Endodermal cell (in vitro differentiated cells): ENCODE results near the gene ELMOD1. TPM values are rescaled to one million over a fixed set of nuclear protein-coding genes. Genes with fewer than 3 reads are reported as not detected.

Source experiments
- DNase-seq: peaks from one replicate; pipeline ENCODE4 v3.0.0-alpha.2; 2017
- H3K27ac ChIP-seq: 2 replicates; pipeline ENCODE4 v1.5.1; 2013; ENCODE audit warnings: mild to moderate bottlenecking, low read depth, low read length, moderate library complexity
- H3K27me3 ChIP-seq: 2 replicates; pipeline ENCODE4 v1.6.1; 2013; ENCODE audit warnings: mild to moderate bottlenecking, low read length, moderate library complexity; ENCODE audit not compliant: insufficient read depth, control insufficient read depth, poor library complexity, severe bottlenecking
- H3K36me3 ChIP-seq: 2 replicates; pipeline ENCODE4 v1.7.0; 2013; ENCODE audit warnings: mild to moderate bottlenecking, low read length, moderate library complexity; ENCODE audit not compliant: control insufficient read depth, insufficient read depth
- H3K4me1 ChIP-seq: one replicate; pipeline ENCODE4 v1.7.0; 2013; ENCODE audit warnings: low read length; ENCODE audit not compliant: control insufficient read depth, insufficient read depth
- H3K4me3 ChIP-seq: 2 replicates; pipeline ENCODE4 v1.5.1; 2013; ENCODE audit warnings: mild to moderate bottlenecking, low read length, moderate library complexity
- H3K9ac ChIP-seq: 2 replicates; pipeline ENCODE4 v1.6.1; 2013; ENCODE audit warnings: mild to moderate bottlenecking, low read length, moderate library complexity; ENCODE audit not compliant: poor library complexity, severe bottlenecking; ENCODE audit errors: extremely low read depth
- H3K9me3 ChIP-seq: 2 replicates; pipeline ENCODE4 v1.6.1; 2013; ENCODE audit warnings: mild to moderate bottlenecking, low read length, moderate library complexity; ENCODE audit not compliant: control insufficient read depth
- H3K27ac Mint-ChIP-seq: 2 replicates; pipeline ENCODE4 v1.8.0; 2020; ENCODE audit warnings: mixed read lengths
- H3K27me3 Mint-ChIP-seq: 2 replicates; pipeline ENCODE4 v1.8.0; 2021; ENCODE audit warnings: mild to moderate bottlenecking, mixed read lengths; ENCODE audit not compliant: insufficient read depth
- H3K36me3 Mint-ChIP-seq: 2 replicates; pipeline ENCODE4 v1.8.0; 2020; ENCODE audit warnings: low read depth, mixed read lengths
- H3K4me1 Mint-ChIP-seq: 2 replicates; pipeline ENCODE4 v1.8.0; 2020; ENCODE audit warnings: mixed read lengths
- H3K4me3 Mint-ChIP-seq: 2 replicates; pipeline ENCODE4 v1.8.0; 2020; ENCODE audit warnings: mild to moderate bottlenecking, moderate library complexity, mixed read lengths
- H3K9me3 Mint-ChIP-seq: 2 replicates; pipeline ENCODE4 v1.8.0; 2020; ENCODE audit warnings: mild to moderate bottlenecking, mixed read lengths
- WGBS, 2 experiments: methylation state at CpG; one replicate each; pipeline versions ENCODE4 v1.1.5 to v1.1.7; 2013; ENCODE audit warnings: missing lambda C conversion rate in 2 of 2, mixed read lengths in 1 of 2; ENCODE audit not compliant: insufficient coverage in 1 of 2, insufficient read length in 1 of 2; 5-methylcytosine and 5-hydroxymethylcytosine counted together
- total RNA-seq, 2 donors: library from RNA; stranded (reverse); fragmentation: NEBNext Ultra II Directional in 1 of 2; extraction: Animal tissue kit (Norgen Biotek cat#: 25700) in 1 of 2; gene quantifications; 2 replicates in 1 of 2; 3 replicates in 1 of 2; pipeline ENCODE4 v1.2.1, GENCODE V29; 2021
- TF ChIP-seq, protein P1 (sequence below): fragments of 200-600 bp; sonication (generic); conservative IDR thresholded peaks from 2 replicates; pipeline ENCODE4 v1.5.0; 2021; ENCODE audit warnings: antibody characterized with exemption, mild to moderate bottlenecking

ELMOD1 gene
- total RNA-seq, 2 donors from 2014 or later: 0.46 to 0.60 TPM

DNA sequence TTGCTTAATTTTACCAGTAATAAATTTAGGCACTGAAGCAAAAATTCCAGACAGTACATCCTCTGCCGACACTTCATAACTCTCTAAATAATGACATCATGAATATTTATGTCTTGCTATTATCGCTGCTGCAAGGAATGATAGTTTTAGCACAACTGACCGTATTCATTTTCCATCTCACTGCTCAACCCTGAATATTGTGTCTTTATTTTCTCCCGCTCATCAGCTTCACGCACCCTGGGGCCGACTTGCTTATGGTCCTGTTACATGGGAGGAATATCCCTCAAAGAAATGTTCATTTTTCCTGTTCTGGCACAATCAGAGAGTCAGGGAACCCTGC lies 87.7 kb downstream of the ELMOD1 start:
- Histone ChIP-seq H3K9ac (no peak overlapping the region), H3K4me1 (no peaks in the 10 kb centered on the region), H3K4me3 (no peak overlapping the region), H3K27ac (no peak overlapping the region), H3K27me3 (no peaks in the 10 kb centered on the region), H3K36me3 (no peaks in the 10 kb centered on the region), H3K9me3 (no peaks in the 10 kb centered on the region)
- Mint-ChIP-seq H3K4me3 (no peak overlapping the region), H3K27me3 (no peaks in the 10 kb centered on the region), H3K36me3 (no peaks in the 10 kb centered on the region), H3K9me3 (no peaks in the 10 kb centered on the region), H3K4me1 (no peaks in the 10 kb centered on the region), H3K27ac (no peak overlapping the region)
- TF ChIP-seq, protein P1, sequence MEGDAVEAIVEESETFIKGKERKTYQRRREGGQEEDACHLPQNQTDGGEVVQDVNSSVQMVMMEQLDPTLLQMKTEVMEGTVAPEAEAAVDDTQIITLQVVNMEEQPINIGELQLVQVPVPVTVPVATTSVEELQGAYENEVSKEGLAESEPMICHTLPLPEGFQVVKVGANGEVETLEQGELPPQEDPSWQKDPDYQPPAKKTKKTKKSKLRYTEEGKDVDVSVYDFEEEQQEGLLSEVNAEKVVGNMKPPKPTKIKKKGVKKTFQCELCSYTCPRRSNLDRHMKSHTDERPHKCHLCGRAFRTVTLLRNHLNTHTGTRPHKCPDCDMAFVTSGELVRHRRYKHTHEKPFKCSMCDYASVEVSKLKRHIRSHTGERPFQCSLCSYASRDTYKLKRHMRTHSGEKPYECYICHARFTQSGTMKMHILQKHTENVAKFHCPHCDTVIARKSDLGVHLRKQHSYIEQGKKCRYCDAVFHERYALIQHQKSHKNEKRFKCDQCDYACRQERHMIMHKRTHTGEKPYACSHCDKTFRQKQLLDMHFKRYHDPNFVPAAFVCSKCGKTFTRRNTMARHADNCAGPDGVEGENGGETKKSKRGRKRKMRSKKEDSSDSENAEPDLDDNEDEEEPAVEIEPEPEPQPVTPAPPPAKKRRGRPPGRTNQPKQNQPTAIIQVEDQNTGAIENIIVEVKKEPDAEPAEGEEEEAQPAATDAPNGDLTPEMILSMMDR: no peak
- WGBS, 2 experiments: 85 to 90% methylated on average over 6 of the region's 6 CpGs
- no peak for DNase-seq

DNA sequence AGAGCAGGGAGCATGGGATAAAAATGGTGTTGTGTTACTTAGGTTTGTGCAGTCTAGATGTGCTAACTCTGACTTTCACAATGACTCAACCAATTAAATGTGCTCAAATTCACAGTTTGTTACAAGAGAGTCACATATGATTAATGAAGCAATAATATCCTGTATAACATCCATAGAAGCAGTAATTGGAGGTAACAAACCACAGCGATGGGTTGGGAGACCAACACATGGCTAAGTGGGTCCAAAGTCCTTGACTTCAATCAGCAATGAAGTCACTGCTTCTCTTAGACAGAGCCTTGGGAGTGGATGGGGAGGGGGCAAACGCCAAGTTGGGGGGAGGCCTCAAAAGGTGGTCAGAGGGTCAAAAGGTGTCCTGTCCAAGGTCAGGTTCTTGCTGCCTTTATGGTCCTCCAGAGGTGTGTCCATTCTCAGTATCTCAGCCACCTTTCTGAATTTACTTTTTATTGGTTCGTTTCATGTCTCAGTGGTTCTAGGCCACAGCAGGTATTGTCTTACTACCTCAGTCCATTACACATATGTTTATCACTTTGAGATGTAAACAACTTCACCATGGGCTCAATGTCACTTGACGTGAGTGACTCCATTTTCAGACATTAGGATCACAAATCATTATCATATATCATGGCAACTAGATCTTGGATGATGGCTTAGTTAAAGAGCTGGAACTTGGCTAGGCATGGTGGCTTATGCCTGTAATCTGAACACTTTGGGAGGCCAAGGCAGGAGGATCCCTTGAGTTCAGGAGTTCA lies 88.5 kb downstream of the ELMOD1 start:
- H3K9ac ChIP-seq: no peak overlapping the region
- H3K4me3 ChIP-seq: no peak overlapping the region
- WGBS, 2 experiments: 93 to 94% methylated on average over 3 to 4 of the region's 4 CpGs
- no peak overlapping the region for H3K27ac Mint-ChIP-seq
- no peaks in the 10 kb centered on the region for H3K4me1 ChIP-seq
- H3K4me1 Mint-ChIP-seq: no peaks in the 10 kb centered on the region
- H3K9me3 Mint-ChIP-seq: no peaks in the 10 kb centered on the region
- no peak overlapping the region for H3K27ac ChIP-seq
- no peaks in the 10 kb centered on the region for H3K9me3 ChIP-seq
- no peaks in the 10 kb centered on the region for H3K36me3 Mint-ChIP-seq
- H3K36me3 ChIP-seq: no peaks in the 10 kb centered on the region
- no peak for DNase-seq
- no peak overlapping the region for H3K4me3 Mint-ChIP-seq
- no peaks in the 10 kb centered on the region for H3K27me3 ChIP-seq
- TF ChIP-seq, protein P1: no peak
- H3K27me3 Mint-ChIP-seq: no peaks in the 10 kb centered on the region

DNA sequence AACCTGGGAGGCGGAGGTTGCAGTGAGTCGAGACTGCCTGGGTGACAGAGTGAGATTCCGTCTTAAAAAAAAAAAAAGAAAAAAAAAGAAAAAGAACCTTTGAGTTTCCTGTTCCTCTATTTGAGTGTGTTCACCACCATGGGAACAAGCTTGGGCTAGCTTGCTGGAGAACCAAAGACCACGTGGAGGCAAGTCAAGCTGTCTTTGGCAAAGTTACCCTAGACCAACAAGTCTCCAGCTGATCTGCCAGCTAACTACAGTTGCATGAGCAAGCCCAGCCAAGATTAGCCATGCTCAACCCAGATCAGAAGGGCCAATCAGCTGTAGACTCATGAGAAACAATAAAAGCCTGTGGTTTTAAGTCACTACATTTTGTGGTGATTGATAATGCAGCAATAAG lies 91.2 kb downstream of the ELMOD1 start:
- H3K9me3 Mint-ChIP-seq: no peaks in the 10 kb centered on the region
- H3K27ac Mint-ChIP-seq: no peak overlapping the region

More for the DNA sequence above, 91.2 kb downstream of the ELMOD1 start:
- no peaks in the 10 kb centered on the region for H3K36me3 Mint-ChIP-seq
- H3K36me3 ChIP-seq: no peaks in the 10 kb centered on the region
- TF ChIP-seq, protein P1: no peak
- no peaks in the 10 kb centered on the region for H3K9me3 ChIP-seq
- no peak overlapping the region for H3K4me3 ChIP-seq
- H3K27ac ChIP-seq: no peak overlapping the region
- H3K4me3 Mint-ChIP-seq: no peak overlapping the region
- no peak for DNase-seq
- no peaks in the 10 kb centered on the region for H3K4me1 Mint-ChIP-seq
- H3K27me3 Mint-ChIP-seq: no peaks in the 10 kb centered on the region
- H3K4me1 ChIP-seq: no peaks in the 10 kb centered on the region
- H3K27me3 ChIP-seq: no peaks in the 10 kb centered on the region
- 93 to 94% methylated on average over 3 to 4 of the region's 4 CpGs for WGBS, 2 experiments
- no peak overlapping the region for H3K9ac ChIP-seq
